Measurements from ENCODE around the gene IL27RA. TPM values are rescaled to one million over a fixed set of nuclear protein-coding genes. Genes with fewer than 3 reads are reported as not detected.
A peak's percentile ranks its signal among the peaks of the same experiment; 100 is the strongest.
"Not testable (repeated sequence)": the region's sequence is repeated elsewhere in the genome, so short reads cannot be mapped to it uniquely, and the experiment has no call there.

IL27RA gene
- total RNA-seq, 1 experiment from 2014 or later = 5.1 TPM

DNA sequence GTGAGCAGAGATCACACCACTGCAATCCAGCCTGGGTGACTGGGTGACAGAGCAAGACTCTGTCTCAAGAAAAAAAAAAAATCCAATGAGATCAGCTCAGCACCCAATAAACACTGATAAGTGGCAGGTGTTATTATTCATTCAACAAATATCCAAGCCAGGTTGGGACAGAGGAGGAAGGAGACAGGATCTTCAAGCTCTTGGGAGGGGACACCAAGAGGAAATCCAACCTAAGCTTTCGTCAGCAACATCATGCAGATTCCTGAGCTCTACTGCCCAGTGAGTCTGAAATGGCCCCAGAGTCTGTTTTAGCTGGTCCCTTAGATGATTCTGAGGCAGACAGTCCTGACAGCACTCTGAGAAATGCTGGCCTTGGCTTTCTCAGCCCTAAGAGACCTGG is 33.1 kb upstream of the IL27RA start:
- DNase-seq (ENCODE audit: extremely low read depth, low read depth) = no peak

- DNase-seq (ENCODE audit: extremely low read depth, low read depth) = no peak
Measured at GRCh38 chr19:13999085-13999484, 32.5 kb upstream of the IL27RA start.

GRCh38 chr19:14000691-14001375 is 30.7 kb upstream of the IL27RA start:
- DNase-seq (ENCODE audit: extremely low read depth, low read depth) = no peak

DNA sequence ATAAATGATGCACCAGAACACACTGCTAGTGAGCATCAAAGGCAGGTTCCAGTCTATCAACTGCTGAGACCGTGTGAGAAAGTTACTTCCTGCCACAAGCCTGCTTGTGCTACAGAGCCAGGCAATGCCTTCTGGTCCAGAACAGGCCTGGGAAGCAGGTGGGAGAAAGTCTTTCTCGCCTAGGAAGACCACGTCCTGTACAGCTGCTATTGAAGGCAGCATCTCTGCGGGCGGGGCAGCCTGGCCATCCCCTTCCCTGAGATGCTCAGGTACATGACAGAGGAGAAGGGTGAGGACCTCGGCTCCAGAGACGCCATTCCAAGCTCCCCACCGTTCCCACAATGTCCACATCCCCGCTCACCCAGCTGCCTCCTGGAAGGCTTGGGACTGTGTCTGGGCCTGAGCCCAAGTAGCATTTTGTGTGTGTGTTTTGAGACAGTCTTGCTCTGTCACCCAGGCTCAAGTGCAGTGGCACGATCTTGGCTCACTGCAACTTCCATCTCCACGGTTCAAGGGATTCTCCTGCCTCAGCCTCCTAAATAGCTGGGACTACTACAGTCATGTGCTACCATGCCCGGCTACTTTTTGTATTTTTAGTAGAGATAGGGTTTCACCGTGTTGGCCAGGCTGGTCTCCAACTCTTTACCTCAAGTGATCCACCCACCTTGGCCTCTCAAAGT is 28.9 kb upstream of the IL27RA start:
- no peak for DNase-seq (ENCODE audit: extremely low read depth, low read depth)

DNA sequence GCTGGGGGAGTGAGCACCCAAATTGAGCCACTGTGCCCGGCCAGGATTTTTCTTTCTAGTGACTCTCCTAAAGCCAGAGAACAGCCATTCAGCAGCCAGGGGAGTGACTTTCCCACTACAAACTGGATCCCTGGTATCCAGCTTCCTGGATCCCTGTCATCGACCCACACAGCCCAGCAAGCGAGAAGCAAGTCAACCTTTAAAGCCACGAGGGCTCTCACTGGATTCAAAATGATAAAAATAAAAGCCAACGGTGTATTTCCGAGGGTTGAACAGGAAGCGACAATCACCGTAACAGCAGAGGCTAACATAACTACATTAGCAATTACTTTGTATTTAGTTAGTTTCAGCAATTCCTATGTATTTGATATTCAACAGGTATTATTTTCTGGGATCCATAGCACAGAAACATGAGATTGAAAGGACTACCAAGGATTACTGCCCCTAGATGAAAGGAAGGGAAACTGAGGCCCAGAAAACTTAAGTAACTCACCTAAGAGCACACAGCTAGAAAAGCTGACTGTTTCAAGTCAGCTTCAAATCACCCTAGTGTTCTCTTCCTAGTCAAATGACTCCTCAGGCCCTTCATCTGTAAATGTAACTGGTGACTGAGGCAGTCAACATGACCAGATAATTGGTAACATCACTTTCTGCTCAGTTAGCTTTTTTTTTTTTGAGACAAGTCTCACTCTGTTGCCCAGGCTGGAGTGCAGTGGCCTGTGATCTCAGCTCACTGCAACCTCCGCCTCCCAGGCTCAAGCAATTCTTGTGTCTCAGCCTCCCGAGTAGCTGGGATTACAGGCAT is 28.1 kb upstream of the IL27RA start:
- no peak for DNase-seq (ENCODE audit: extremely low read depth, low read depth)

- DNase-seq (ENCODE audit: extremely low read depth, low read depth) = no peak
Measured at GRCh38 chr19:14004619-14005348, 26.8 kb upstream of the IL27RA start.

- DNase-seq (ENCODE audit: extremely low read depth, low read depth) = peak; percentile 63
Measured at GRCh38 chr19:14005349-14006084, 26.0 kb upstream of the IL27RA start.

GRCh38 chr19:14006085-14006765 is 25.3 kb upstream of the IL27RA start, which contains the start of gene RFX1:
RFX1 (minus strand) TSS chr19:14006320; CDS start chr19:13993843, 12,477 bp downstream.
- DNase-seq (ENCODE audit: extremely low read depth, low read depth) = peak; percentile 99

GRCh38 chr19:14006766-14007562 is 24.6 kb upstream of the IL27RA start:
- DNase-seq (ENCODE audit: extremely low read depth, low read depth) = no peak

- DNase-seq (ENCODE audit: extremely low read depth, low read depth) = no peak
Measured at GRCh38 chr19:14012378-14012915, 19.1 kb upstream of the IL27RA start.

- no peak for DNase-seq (ENCODE audit: extremely low read depth, low read depth)
Measured at GRCh38 chr19:14015524-14016035, 16.0 kb upstream of the IL27RA start.

DNA sequence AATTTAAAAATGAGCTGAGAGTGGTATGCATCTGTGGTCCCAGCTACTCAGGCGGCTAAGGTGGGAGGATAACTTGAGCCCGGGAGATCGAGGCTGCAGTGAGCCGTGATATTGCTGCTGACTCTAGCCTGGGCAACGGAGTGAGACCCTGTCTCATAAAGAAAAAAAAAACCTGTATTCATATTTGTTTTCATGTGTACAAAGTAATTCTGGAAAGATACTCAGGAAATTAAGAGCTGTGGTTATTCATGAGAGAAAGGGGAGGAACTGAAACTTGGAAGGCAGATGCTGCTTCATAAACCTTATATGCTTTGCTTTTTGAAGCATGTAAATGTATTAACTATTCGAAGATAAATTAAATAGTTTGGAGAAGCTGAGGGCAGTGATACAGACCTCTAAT is 12.5 kb upstream of the IL27RA start:
- DNase-seq (ENCODE audit: extremely low read depth, low read depth) = no peak

DNA sequence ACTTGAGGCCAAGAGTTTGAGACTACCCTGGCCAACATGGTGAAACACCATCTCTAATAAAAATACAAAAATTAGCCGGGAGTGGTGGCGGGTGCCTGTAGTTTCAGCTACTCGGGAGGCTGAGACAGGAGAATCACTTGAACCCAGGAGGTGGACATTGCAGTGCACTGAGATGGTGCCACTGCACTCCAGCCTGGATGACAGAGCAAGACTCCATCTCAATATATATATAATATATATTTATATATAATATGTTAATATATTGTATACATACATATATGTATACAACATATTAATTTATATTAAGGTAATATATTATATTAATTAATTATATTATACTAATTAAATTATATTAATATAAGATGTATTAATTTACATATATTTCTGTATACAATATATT is 11.8 kb upstream of the IL27RA start:
- DNase-seq (ENCODE audit: extremely low read depth, low read depth) = not testable (repeated sequence)

GRCh38 chr19:14021474-14021873 is 10.1 kb upstream of the IL27RA start:
- DNase-seq (ENCODE audit: extremely low read depth, low read depth) = no peak

- DNase-seq (ENCODE audit: extremely low read depth, low read depth) = no peak
Measured at GRCh38 chr19:14022469-14022868, 9.1 kb upstream of the IL27RA start.

GRCh38 chr19:14023404-14024235 is 7.9 kb upstream of the IL27RA start:
- DNase-seq (ENCODE audit: extremely low read depth, low read depth) = peak; percentile 59

GRCh38 chr19:14026652-14027192 is 4.8 kb upstream of the IL27RA start:
- DNase-seq (ENCODE audit: extremely low read depth, low read depth) = not testable (repeated sequence)

All from NCI-H460 (cell line).